HG03565 (cell line): ENCODE results near the gene ZNF57.
A peak's percentile ranks its signal among the peaks of the same experiment; 100 is the strongest.
"Not testable (repeated sequence)": the region's sequence is repeated elsewhere in the genome, so short reads cannot be mapped to it uniquely, and the experiment has no call there.

ENCODE experiments used
- ATAC-seq: cut with Tn5 transposase; IDR thresholded peaks from one replicate; pipeline ENCODE4 v1.9.1; 2021; ENCODE audit warnings: mild to moderate bottlenecking, moderate library complexity; ENCODE audit not compliant: unreplicated experiment

Gene ZNF57

GRCh38 chr19:2900296-2901252 is at the start of gene ZNF57:
Gene ZNF57, plus strand, starts transcription at chr19:2900928. Its CDS starts 118 bp downstream, at chr19:2901046.
- peak; percentile 86 for ATAC-seq

GRCh38 chr19:2852598-2852997 is 48.1 kb upstream of the ZNF57 start:
- no peak for ATAC-seq

GRCh38 chr19:2853015-2853606 is 47.6 kb upstream of the ZNF57 start:
- no peak for ATAC-seq

- no peak for ATAC-seq
Measured at GRCh38 chr19:2854849-2855248, 45.9 kb upstream of the ZNF57 start.

- ATAC-seq = no peak
Measured at GRCh38 chr19:2856457-2857050, 44.2 kb upstream of the ZNF57 start.

- ATAC-seq = no peak
Measured at GRCh38 chr19:2858864-2859263, 41.9 kb upstream of the ZNF57 start.

- no peak for ATAC-seq
Measured at GRCh38 chr19:2863816-2864215, 36.9 kb upstream of the ZNF57 start.

GRCh38 chr19:2865334-2866100 is 35.2 kb upstream of the ZNF57 start:
- ATAC-seq = no peak

- ATAC-seq = no peak
Measured at GRCh38 chr19:2866495-2867024, 34.2 kb upstream of the ZNF57 start.

GRCh38 chr19:2867025-2867991 is 33.4 kb upstream of the ZNF57 start, which contains the start of gene ZNF556:
Gene ZNF556, plus strand, starts transcription at chr19:2867335. Its CDS starts 87 bp downstream, at chr19:2867422.
- no peak for ATAC-seq

GRCh38 chr19:2869618-2870017 is 31.1 kb upstream of the ZNF57 start:
- ATAC-seq = no peak

GRCh38 chr19:2872175-2872574 is 28.6 kb upstream of the ZNF57 start:
- not testable (repeated sequence) for ATAC-seq

- no peak for ATAC-seq
Measured at GRCh38 chr19:2877398-2878331, 23.1 kb upstream of the ZNF57 start.

GRCh38 chr19:2883686-2884439 is 16.9 kb upstream of the ZNF57 start:
- ATAC-seq = no peak

GRCh38 chr19:2885736-2886135 is 15.0 kb upstream of the ZNF57 start:
- ATAC-seq = no peak

GRCh38 chr19:2887391-2887914 is 13.3 kb upstream of the ZNF57 start:
- no peak for ATAC-seq

GRCh38 chr19:2888731-2889224 is 11.9 kb upstream of the ZNF57 start:
- ATAC-seq = no peak
